Measurements from ENCODE around the gene ZDHHC16.

GRCh38 chr10:97463363-97464132 is 17.6 kb downstream of the ZDHHC16 start:
- TF ChIP-seq CTCF (IDR thresholded peaks at IDR 0.05) (peak; percentile 89), EZH2 (IDR thresholded peaks at IDR 0.05) (no peak)
